Vagina (tissue), 2 donors: Measurements from ENCODE around the gene FAIM2.

ENCODE experiments used
- POLR2A ChIP-seq, 2 donors: fragments of 450-650 bp; IDR thresholded peaks; one replicate each; pipeline ENCODE4 v1.6.1; 2017; ENCODE audit warnings: antibody characterized with exemption in 2 of 2, mild to moderate bottlenecking in 2 of 2, moderate library complexity in 2 of 2
- POLR2AphosphoS5 ChIP-seq, 2 donors: sonication (generic); formaldehyde crosslinking; IDR thresholded peaks; one replicate each; pipeline ENCODE4 v1.9.0; 2017; ENCODE audit warnings: antibody characterized with exemption in 2 of 2, mild to moderate bottlenecking in 2 of 2, low read depth in 1 of 2; ENCODE audit not compliant: insufficient read depth in 1 of 2
- TF ChIP-seq, protein P1 (sequence below), 3 experiments: fragments of 450-650 bp in 2 of 3; fragments of 200-600 bp in 1 of 3; sonication (generic) in 1 of 3; IDR thresholded peaks; one replicate each; pipeline ENCODE4 v1.5.1; 2017 to 2019; ENCODE audit warnings: antibody characterized with exemption in 3 of 3, mild to moderate bottlenecking in 2 of 3, moderate library complexity in 2 of 3

DNA sequence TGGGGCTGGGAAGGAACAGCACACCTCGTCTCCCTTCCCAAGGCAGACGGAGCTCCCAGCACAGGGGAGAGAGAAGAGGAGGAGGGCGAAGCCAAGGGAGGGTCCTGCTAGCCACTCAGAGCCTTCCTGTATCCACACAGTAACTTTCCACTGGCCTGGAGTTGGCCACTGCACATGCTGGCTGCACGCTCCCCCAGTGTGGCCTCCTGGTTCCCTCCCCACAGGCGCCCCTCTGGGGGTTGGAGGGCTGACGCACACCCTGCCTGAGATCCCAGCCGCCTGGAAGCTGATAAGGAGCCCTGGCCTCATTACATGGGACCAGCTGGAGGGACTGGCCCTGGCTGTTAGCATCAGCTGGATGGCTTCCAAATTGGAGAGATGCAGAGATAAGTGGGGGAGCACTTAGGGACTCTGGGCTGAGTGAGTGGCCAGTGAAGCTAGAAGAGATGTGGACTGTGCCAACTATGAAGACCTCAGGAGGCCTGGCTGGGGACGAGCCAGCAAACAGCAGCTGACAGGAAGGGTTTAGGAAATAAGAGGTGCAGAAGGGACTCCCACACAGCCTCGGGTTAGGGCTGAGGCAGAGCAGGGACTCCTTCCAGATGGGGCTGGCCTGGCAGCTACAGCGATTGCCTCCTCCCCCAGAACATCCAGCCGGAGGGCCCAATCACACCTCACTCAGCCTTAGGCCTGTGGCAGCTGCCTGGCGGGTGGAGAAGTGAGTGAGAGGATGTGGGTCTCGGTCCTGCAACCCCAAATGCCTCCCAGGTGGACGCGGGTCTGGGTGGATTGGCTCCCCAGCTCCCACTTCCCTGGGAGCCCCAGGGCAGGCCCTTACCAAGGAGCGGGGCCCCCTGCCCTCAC, 34.5 kb downstream of the FAIM2 start:
- TF ChIP-seq, protein P1, sequence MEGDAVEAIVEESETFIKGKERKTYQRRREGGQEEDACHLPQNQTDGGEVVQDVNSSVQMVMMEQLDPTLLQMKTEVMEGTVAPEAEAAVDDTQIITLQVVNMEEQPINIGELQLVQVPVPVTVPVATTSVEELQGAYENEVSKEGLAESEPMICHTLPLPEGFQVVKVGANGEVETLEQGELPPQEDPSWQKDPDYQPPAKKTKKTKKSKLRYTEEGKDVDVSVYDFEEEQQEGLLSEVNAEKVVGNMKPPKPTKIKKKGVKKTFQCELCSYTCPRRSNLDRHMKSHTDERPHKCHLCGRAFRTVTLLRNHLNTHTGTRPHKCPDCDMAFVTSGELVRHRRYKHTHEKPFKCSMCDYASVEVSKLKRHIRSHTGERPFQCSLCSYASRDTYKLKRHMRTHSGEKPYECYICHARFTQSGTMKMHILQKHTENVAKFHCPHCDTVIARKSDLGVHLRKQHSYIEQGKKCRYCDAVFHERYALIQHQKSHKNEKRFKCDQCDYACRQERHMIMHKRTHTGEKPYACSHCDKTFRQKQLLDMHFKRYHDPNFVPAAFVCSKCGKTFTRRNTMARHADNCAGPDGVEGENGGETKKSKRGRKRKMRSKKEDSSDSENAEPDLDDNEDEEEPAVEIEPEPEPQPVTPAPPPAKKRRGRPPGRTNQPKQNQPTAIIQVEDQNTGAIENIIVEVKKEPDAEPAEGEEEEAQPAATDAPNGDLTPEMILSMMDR (IDR thresholded peaks at IDR 0.05), result no peak
- TF ChIP-seq POLR2A (IDR thresholded peaks at IDR 0.05) (no peak), POLR2AphosphoS5 (IDR thresholded peaks at IDR 0.05; ENCODE audit: insufficient read depth in 1 of 2, low read depth in 1 of 2) (peak; percentile 73 to 96)
